Coronary artery (tissue), 2 donors: Measurements from ENCODE around the gene CPD.
"Not testable (repeated sequence)": the region's sequence is repeated elsewhere in the genome, so short reads cannot be mapped to it uniquely, and the experiment has no call there.

Source experiments
- DNase-seq: peaks from one replicate; pipeline ENCODE4 v3.0.0-alpha.2; 2017; ENCODE audit warnings: low spot score
- H3K27ac ChIP-seq, 2 donors: fragments of 200-600 bp; sonication (generic); one replicate each; pipeline ENCODE4 v1.5.1; 2016 to 2019
- H3K4me3 ChIP-seq: fragments of 200-600 bp; sonication (generic); 2 replicates; pipeline ENCODE4 v1.5.1; 2016; ENCODE audit warnings: mild to moderate bottlenecking, moderate library complexity
- CTCF ChIP-seq: fragments of 200-600 bp; sonication (generic); IDR thresholded peaks from one replicate; pipeline ENCODE4 v1.5.1; 2019; ENCODE audit warnings: antibody characterized with exemption

The CPD gene

DNA sequence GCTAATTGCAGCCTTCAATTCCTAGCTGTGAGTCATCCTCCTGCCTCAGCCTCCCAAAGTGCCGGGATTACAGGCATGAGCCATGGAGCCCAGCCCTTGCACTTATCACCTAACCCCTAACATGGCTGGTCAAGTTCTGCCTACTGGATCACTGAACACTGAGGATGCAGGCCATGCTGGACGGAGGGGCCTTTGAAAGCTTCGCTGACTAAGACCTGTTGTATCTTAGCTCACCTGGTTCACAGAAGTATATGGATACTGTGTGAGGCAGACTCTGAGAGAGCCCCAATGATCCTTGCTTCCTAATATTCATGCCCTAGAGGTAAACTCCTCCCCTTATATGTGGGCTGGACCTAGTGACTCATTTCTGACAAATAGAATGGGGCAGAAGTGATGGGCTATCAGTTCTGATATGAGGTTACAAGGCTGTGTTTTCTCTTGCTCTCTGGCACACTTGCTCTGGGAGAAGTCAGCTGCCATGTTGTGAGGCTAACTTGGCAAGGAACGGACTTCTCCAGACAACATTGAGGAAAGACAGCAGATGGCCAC is 33.1 kb upstream of the CPD start:
- TF ChIP-seq CTCF, result no peak
- no peak overlapping the region for H3K4me3 ChIP-seq
- peak overlapping the region in 1 of 2 donors; percentile 66 for H3K27ac ChIP-seq
- DNase-seq, result no peak

DNA sequence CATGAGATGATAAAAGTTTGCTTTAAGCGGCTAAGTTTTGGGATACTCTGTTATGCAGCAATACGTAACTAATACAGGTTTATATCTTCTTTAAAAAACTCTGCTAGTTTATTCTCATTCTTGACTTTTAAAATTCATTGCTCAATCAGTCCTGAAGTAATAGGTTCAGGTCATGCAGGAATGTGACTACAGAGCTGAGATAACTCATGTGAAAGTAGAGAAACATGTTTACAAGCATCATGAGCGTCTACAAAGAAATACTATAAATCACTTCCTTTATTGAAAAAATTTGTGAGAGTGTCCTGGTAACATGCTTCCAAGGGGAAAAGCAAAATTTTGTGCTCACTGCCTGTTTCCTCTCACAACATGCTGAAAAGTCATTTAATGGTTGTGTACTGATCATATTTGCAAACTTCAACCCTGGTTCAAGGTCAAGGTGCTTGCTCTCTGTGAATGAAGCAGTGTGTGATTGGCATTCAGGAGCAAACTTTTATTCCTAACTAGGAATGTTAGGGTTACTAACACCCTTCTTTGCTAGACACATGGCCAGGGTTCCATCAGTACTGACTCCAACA is 32.4 kb upstream of the CPD start:
- Histone ChIP-seq H3K27ac (no peak overlapping the region), H3K4me3 (no peak overlapping the region)
- no peak for TF ChIP-seq CTCF
- DNase-seq, result no peak

GRCh38 chr17:30347488-30347887 is 31.2 kb upstream of the CPD start:
- no peak for TF ChIP-seq CTCF
- no peak overlapping the region for H3K4me3 ChIP-seq
- DNase-seq, result no peak
- no peak overlapping the region for H3K27ac ChIP-seq

DNA sequence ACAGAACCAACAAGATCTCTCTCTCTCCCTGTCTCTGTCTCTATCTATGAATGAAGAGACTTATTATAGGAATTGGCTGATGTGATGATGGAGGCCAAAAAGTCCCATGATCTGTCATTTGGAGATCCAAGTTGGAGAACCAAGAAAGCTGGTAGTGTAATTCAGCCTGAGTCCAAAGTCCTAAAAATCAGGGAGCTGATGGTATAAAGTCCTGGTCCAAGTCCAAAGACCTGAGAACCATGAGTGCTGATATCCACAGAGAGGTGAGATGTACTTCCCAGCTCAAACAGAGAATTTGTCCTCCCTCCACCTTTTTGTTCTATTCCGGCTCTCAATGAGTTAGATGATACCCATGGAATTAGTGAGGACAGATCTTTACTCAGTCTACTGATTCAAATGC is 29.5 kb upstream of the CPD start:
- Histone ChIP-seq H3K4me3 (no peak overlapping the region), H3K27ac (no peak overlapping the region)
- no peak for DNase-seq
- no peak for TF ChIP-seq CTCF

GRCh38 chr17:30351263-30351662 is 27.5 kb upstream of the CPD start:
- not testable (repeated sequence) for DNase-seq, H3K27ac ChIP-seq, H3K4me3 ChIP-seq

DNA sequence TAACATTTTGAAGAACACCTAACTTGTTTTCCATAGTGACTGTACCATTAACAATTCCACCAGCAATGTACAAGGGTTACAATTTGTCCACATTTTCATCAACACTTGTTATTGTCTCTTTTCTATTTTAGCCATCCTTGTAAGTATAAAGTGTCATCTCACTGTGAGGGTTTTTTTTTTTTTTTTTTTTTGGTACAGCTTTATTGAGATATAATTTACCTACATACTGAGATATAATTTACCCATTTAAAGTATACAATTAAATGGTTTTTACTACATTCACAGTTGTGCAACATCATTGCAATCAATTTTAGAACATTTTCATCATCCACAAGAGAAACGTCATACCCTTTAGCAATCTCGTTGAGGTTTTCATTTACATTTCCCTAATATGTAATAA is 27.0 kb upstream of the CPD start:
- TF ChIP-seq CTCF, result no peak
- Histone ChIP-seq H3K27ac (no peak overlapping the region), H3K4me3 (no peak overlapping the region)
- DNase-seq, result no peak

DNA sequence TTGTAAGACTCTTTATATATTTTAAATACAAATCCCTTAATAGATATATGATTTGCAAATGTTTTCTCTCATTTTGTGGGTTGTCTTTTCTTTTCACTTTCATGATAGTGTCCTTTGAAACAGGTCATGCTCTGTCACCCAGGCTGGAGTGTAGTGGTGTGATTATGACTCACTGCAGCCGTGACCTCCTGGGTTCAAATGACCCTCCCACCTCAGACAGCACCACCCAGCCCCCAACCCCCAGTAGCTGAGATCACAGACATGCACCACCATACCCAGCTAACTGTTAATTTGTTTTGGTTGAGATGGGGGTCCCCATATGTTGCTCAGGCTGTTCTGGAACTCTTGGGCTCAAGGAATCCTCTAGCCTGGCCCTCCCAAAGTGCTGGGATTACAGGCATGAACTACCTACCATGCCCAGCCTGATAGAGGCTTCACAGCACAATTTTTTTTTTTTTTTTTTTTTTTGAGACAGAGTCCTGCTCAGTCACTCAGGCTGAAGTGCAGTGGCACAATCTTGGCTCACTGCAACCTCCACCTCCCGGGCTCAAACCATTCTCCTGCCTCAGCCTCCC is 26.4 kb upstream of the CPD start:
- no peak for TF ChIP-seq CTCF
- DNase-seq, result no peak
- Histone ChIP-seq H3K27ac (no peak overlapping the region), H3K4me3 (no peak overlapping the region)
